ENCODE measurements around the gene FAM111A.
"Not testable (repeated sequence)": the region's sequence is repeated elsewhere in the genome, so short reads cannot be mapped to it uniquely, and the experiment has no call there.

- TF ChIP-seq POLR2A, CTCF (IDR thresholded peaks at IDR 0.05): not testable (repeated sequence)
Observed at GRCh38 chr11:59097938-59098337, 44.7 kb upstream of the FAM111A start.

Measured in right lobe of liver (tissue), 4 donors.